WI38 (cell line): ENCODE data around the gene MPHOSPH10.
A peak's percentile ranks its signal among the peaks of the same experiment; 100 is the strongest.

Source experiments
- H3K4me3 ChIP-seq: 2 replicates; pipeline ENCODE4 v1.5.1; 2011; ENCODE audit warnings: low read depth, mild to moderate bottlenecking, control low read depth, low read length
- TF ChIP-seq, protein P1 (sequence below): IDR thresholded peaks from 2 replicates; pipeline ENCODE4 v1.5.1; 2012; ENCODE audit warnings: low read depth, mild to moderate bottlenecking, control low read depth, low read length

The MPHOSPH10 gene

GRCh38 chr2:71121479-71121878 lies 9.0 kb upstream of the MPHOSPH10 start:
- TF ChIP-seq, protein P1, sequence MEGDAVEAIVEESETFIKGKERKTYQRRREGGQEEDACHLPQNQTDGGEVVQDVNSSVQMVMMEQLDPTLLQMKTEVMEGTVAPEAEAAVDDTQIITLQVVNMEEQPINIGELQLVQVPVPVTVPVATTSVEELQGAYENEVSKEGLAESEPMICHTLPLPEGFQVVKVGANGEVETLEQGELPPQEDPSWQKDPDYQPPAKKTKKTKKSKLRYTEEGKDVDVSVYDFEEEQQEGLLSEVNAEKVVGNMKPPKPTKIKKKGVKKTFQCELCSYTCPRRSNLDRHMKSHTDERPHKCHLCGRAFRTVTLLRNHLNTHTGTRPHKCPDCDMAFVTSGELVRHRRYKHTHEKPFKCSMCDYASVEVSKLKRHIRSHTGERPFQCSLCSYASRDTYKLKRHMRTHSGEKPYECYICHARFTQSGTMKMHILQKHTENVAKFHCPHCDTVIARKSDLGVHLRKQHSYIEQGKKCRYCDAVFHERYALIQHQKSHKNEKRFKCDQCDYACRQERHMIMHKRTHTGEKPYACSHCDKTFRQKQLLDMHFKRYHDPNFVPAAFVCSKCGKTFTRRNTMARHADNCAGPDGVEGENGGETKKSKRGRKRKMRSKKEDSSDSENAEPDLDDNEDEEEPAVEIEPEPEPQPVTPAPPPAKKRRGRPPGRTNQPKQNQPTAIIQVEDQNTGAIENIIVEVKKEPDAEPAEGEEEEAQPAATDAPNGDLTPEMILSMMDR, result no peak
- no peak overlapping the region for H3K4me3 ChIP-seq

GRCh38 chr2:71122387-71123298 lies 7.8 kb upstream of the MPHOSPH10 start:
- TF ChIP-seq, protein P1, result no peak
- no peak overlapping the region for H3K4me3 ChIP-seq

DNA sequence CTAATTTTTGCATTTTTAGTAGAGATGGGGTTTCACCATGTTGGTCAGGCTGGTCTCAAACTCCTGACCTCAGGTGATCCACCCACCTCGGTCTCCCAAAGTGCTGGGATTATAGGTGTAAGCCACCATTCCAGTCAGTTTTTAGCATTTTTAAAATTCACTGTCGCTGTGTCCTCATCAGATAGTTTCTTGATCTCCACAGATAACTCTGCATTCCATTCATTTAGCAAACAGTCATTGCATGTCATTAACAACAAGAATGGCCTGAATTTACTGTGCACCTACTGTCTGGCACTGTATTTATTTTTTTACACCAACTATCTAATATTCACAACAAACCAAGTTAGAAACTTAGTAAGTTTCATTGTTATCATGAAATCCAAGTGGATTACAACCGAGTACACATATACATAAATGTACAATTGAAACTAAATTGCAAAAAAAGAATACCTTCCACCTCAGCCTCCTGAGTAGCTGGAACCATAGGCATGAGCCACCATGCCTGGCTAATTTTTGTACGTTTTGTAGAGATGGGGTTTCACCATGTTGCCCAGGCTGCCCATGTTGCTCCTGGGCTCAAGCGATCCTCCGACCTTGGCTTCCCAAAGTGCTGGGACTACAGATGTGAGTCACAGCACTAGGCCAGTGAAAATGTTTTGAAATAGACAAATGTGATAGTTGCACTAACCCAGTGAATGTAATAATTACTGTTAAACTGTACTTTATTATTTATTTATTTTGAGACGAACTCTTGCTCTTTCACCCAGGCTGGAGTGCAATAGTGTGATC lies 4.7 kb upstream of the MPHOSPH10 start:
- H3K4me3 ChIP-seq, result no peak overlapping the region
- TF ChIP-seq, protein P1, result no peak

GRCh38 chr2:71126957-71127356 lies 3.5 kb upstream of the MPHOSPH10 start:
- no peak overlapping the region for H3K4me3 ChIP-seq
- TF ChIP-seq, protein P1, result no peak

DNA sequence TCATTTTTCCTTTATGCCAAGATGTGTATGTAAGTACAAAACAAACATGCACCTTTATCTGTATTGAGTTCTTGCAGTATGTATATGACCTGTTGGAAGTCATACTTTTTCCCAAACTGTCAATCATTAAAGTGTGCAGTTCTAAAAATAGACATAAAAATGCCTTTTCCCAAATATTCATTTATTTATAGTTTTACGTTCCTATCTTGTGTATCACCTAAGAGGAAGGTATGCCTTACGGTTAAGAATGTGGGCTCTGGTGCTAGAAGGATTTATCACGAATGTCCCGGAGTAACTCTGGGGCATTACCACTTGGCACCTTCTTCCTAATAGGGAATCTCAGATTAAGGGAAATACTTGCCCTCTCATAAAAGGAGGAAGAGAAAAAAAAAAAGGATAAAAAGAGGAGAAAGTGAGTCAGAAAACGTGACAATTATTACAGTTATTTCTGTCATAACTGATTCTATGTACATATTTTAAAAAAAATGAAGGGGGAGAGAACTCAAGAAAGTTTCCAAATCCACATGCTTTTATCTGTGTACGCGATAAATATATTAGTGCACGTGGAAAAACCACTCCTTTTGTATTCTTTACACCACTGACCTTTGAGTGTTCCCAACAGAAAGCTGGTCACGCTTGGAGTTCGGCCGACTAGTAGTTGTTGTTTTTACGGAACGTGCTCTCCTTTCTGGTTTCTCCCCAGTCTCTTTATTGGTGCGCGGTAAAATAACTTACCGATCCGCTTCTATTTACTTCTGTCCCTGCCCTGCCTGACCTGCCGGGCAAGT lies 1.1 kb upstream of the MPHOSPH10 start:
- TF ChIP-seq, protein P1, result no peak
- H3K4me3 ChIP-seq, result peak overlapping the region; percentile 97

- TF ChIP-seq, protein P1, result no peak
- H3K4me3 ChIP-seq, result peak overlapping the region; percentile 97
Observed at GRCh38 chr2:71129902-71130151, 607 bp upstream of the MPHOSPH10 start.
